IMR-90 (cell line): Measurements from ENCODE around the gene TAPT1. TPM values are rescaled to one million over a fixed set of nuclear protein-coding genes. Genes with fewer than 3 reads are reported as not detected.

Experiments used
- ATAC-seq: fragments of 200-7000 bp; cut with Tn5 transposase; 2 replicates; pipeline ENCODE4 v1.9.1; 2020; ENCODE audit warnings: low read depth, mild to moderate bottlenecking, moderate library complexity
- BruUV-seq: library from RNA; stranded (reverse); fragments of 400-500 nt; replicated peaks from 2 replicates; lab custom pipeline; 2021; lab: Mats Ljungman, UMichigan
- CTCF ChIA-PET: fragments of 300-600 bp; formaldehyde crosslinking; extraction: SDS; loops from one replicate; lab custom pipeline; 2021; ENCODE audit warnings: antibody characterized with exemption; lab: Yijun Ruan, JAX
- POLR2A ChIA-PET: fragments of 300-600 bp; sonication (Branson Sonifier 250); formaldehyde crosslinking; loops from one replicate; lab custom pipeline; 2022; ENCODE audit warnings: antibody characterized with exemption; ENCODE audit not compliant: unreplicated experiment; lab: Charles Lee
- DNase-seq: peaks from one replicate; pipeline ENCODE4 v3.0.0; 2013
- H2AFZ ChIP-seq: replicated peaks from 2 replicates; pipeline ENCODE3; 2013; ENCODE audit warnings: low read length, mild to moderate bottlenecking; ENCODE audit not compliant: poor library complexity
- H2AK5ac ChIP-seq: 2 replicates; pipeline ENCODE4 v1.6.1; 2013; ENCODE audit warnings: low read depth, low read length, inconsistent platforms
- H2AK9ac ChIP-seq: replicated peaks from 2 replicates; pipeline ENCODE3; 2013; ENCODE audit warnings: mild to moderate bottlenecking, low read depth, low read length, moderate library complexity; ENCODE audit not compliant: poor library complexity
- H2BK120ac ChIP-seq: 2 replicates; pipeline ENCODE4 v1.6.1; 2013; ENCODE audit warnings: low read depth, low read length, inconsistent platforms
- H2BK15ac ChIP-seq: 3 replicates; pipeline ENCODE4 v1.6.1; 2013; ENCODE audit warnings: low read depth, low read length, inconsistent platforms
- H2BK20ac ChIP-seq: 2 replicates; pipeline ENCODE4 v1.6.1; 2013; ENCODE audit warnings: low read depth, mild to moderate bottlenecking, inconsistent platforms, low read length, moderate library complexity
- H2BK5ac ChIP-seq: 2 replicates; pipeline ENCODE4 v1.6.1; 2013; ENCODE audit warnings: mild to moderate bottlenecking, low read depth, low read length, inconsistent platforms; ENCODE audit not compliant: poor library complexity, severe bottlenecking
- H3K14ac ChIP-seq: replicated peaks from 2 replicates; pipeline ENCODE4 v1.6.1; 2013; ENCODE audit warnings: low read depth, low read length, inconsistent platforms
- H3K18ac ChIP-seq: 2 replicates; pipeline ENCODE4 v1.6.1; 2013; ENCODE audit warnings: low read depth, low read length, control low read depth
- H3K23ac ChIP-seq: 2 replicates; pipeline ENCODE4 v1.6.1; 2013; ENCODE audit warnings: low read depth, low read length, inconsistent platforms
- H3K27ac ChIP-seq: 2 replicates; pipeline ENCODE4 v1.5.1; 2013; ENCODE audit warnings: mild to moderate bottlenecking, control low read depth, low read length; ENCODE audit not compliant: insufficient read depth
- H3K27me3 ChIP-seq: 2 replicates; pipeline ENCODE4 v1.6.1; 2013; ENCODE audit warnings: low read length; ENCODE audit not compliant: control insufficient read depth, insufficient read depth
- H3K36me3 ChIP-seq: 2 replicates; pipeline ENCODE4 v1.6.1; 2013; ENCODE audit warnings: low read length, mixed read lengths; ENCODE audit not compliant: control insufficient read depth, insufficient read depth
- H3K4ac ChIP-seq: 2 replicates; pipeline ENCODE4 v1.6.1; 2013; ENCODE audit warnings: low read depth, low read length, inconsistent platforms
- H3K4me1 ChIP-seq: 2 replicates; pipeline ENCODE4 v1.6.1; 2013; ENCODE audit warnings: low read length, mixed read lengths; ENCODE audit not compliant: control insufficient read depth, insufficient read depth
- H3K4me2 ChIP-seq: 2 replicates; pipeline ENCODE4 v1.6.1; 2013; ENCODE audit warnings: low read depth, mild to moderate bottlenecking, control low read depth, low read length, moderate library complexity
- H3K4me3 ChIP-seq: 2 replicates; pipeline ENCODE4 v1.5.1; 2013; ENCODE audit warnings: low read depth, mild to moderate bottlenecking, control low read depth, low read length, moderate library complexity; ENCODE audit not compliant: insufficient read depth
- H3K56ac ChIP-seq: 2 replicates; pipeline ENCODE4 v1.6.1; 2013; ENCODE audit warnings: low read length, inconsistent platforms; ENCODE audit not compliant: insufficient read depth; ENCODE audit errors: extremely low read depth
- H3K79me1 ChIP-seq, 2 experiments: 2 replicates each; pipeline ENCODE4 v1.6.1; 2013; ENCODE audit warnings: low read length in 2 of 2, inconsistent platforms in 1 of 2, low read depth in 1 of 2
- H3K9ac ChIP-seq: 2 replicates; pipeline ENCODE4 v1.6.1; 2013; ENCODE audit warnings: low read depth, low read length, control low read depth
- H3K9me1 ChIP-seq: 2 replicates; pipeline ENCODE4 v1.6.1; 2013; ENCODE audit warnings: low read length, inconsistent platforms; ENCODE audit not compliant: insufficient read depth
- H3K9me3 ChIP-seq: 2 replicates; pipeline ENCODE4 v1.6.1; 2013; ENCODE audit warnings: low read length; ENCODE audit not compliant: control insufficient read depth, insufficient read depth
- H4K20me1 ChIP-seq: 2 replicates; pipeline ENCODE4 v1.6.1; 2013; ENCODE audit warnings: low read length, inconsistent platforms; ENCODE audit not compliant: insufficient read depth
- H4K5ac ChIP-seq: 2 replicates; pipeline ENCODE4 v1.6.1; 2013; ENCODE audit warnings: mild to moderate bottlenecking, low read depth, low read length, control low read depth
- H4K8ac ChIP-seq, 2 experiments: 2 replicates each; pipeline ENCODE4 v1.6.1; 2013; ENCODE audit warnings: low read depth in 2 of 2, low read length in 2 of 2, control low read depth in 1 of 2, inconsistent platforms in 1 of 2
- H4K91ac ChIP-seq: 2 replicates; pipeline ENCODE4 v1.6.1; 2013; ENCODE audit warnings: low read depth, low read length, inconsistent platforms; ENCODE audit not compliant: insufficient read depth
- BHLHE40 ChIP-seq: fragments of 150-350 bp; IDR thresholded peaks from 2 replicates; pipeline ENCODE4 v1.6.1; 2016; ENCODE audit warnings: mild to moderate bottlenecking, low read depth, low read length
- CEBPB ChIP-seq: IDR thresholded peaks from 2 replicates; pipeline ENCODE4 v1.6.1; 2012; ENCODE audit warnings: low read depth, low read length, improper control_type of control experiment
- CHD1 ChIP-seq: IDR thresholded peaks from 2 replicates; pipeline ENCODE4 v1.6.1; 2012; ENCODE audit warnings: low read depth, low read length, improper control_type of control experiment
- CTCF ChIP-seq: conservative IDR thresholded peaks from 2 replicates; pipeline ENCODE4 v1.5.1; 2012; ENCODE audit warnings: mild to moderate bottlenecking, low read depth, low read length, improper control_type of control experiment
- ELK1 ChIP-seq: fragments of 150-350 bp; IDR thresholded peaks from 2 replicates; pipeline ENCODE4 v1.6.1; 2016; ENCODE audit warnings: low read depth, mild to moderate bottlenecking, low read length, moderate library complexity, borderline replicate concordance
- FOS ChIP-seq: fragments of 150-350 bp; IDR thresholded peaks from 2 replicates; pipeline ENCODE4 v1.6.1; 2016; ENCODE audit warnings: low read depth, low read length
- MAFK ChIP-seq: IDR thresholded peaks from 2 replicates; pipeline ENCODE4 v1.6.1; 2012; ENCODE audit warnings: low read depth, low read length, improper control_type of control experiment
- MAZ ChIP-seq: IDR thresholded peaks from 2 replicates; pipeline ENCODE4 v1.6.1; 2012; ENCODE audit warnings: low read depth, mild to moderate bottlenecking, low read length, improper control_type of control experiment, moderate library complexity, borderline replicate concordance
- MXI1 ChIP-seq: IDR thresholded peaks from 2 replicates; pipeline ENCODE4 v1.6.1; 2012; ENCODE audit warnings: low read depth, mild to moderate bottlenecking, low read length, moderate library complexity, borderline replicate concordance
- NFE2L2 ChIP-seq: fragments of 150-350 bp; IDR thresholded peaks from 2 replicates; pipeline ENCODE4 v1.6.1; 2016; ENCODE audit warnings: low read depth, mild to moderate bottlenecking, low read length
- POLR2A ChIP-seq: IDR thresholded peaks from 2 replicates; pipeline ENCODE4 v1.6.1; 2012; ENCODE audit warnings: mild to moderate bottlenecking, low read depth, low read length
- RAD21 ChIP-seq: IDR thresholded peaks from 2 replicates; pipeline ENCODE4 v1.6.1; 2012; ENCODE audit warnings: low read length, improper control_type of control experiment
- RCOR1 ChIP-seq: IDR thresholded peaks from 2 replicates; pipeline ENCODE4 v1.6.1; 2012; ENCODE audit warnings: mild to moderate bottlenecking, low read length, improper control_type of control experiment; ENCODE audit not compliant: insufficient replicate concordance
- RFX5 ChIP-seq: IDR thresholded peaks from 2 replicates; pipeline ENCODE4 v1.8.0; 2012; ENCODE audit warnings: low read depth, mild to moderate bottlenecking, low read length, moderate library complexity
- SMC3 ChIP-seq: fragments of 150-350 bp; IDR thresholded peaks from 2 replicates; pipeline ENCODE4 v1.6.1; 2016; ENCODE audit warnings: low read depth, mild to moderate bottlenecking, antibody characterized with exemption, low read length, moderate library complexity
- USF2 ChIP-seq: fragments of 150-350 bp; IDR thresholded peaks from 2 replicates; pipeline ENCODE4 v1.6.1; 2017; ENCODE audit warnings: mild to moderate bottlenecking, antibody characterized with exemption, low read length, low read depth
- WGBS, 2 experiments: methylation state at CpG; one replicate each; pipeline versions ENCODE4 v1.1.5 to v1.1.7; 2013; ENCODE audit warnings: missing lambda C conversion rate in 2 of 2; ENCODE audit not compliant: insufficient read length in 1 of 2; ENCODE audit errors: extremely low coverage in 2 of 2; 5-methylcytosine and 5-hydroxymethylcytosine counted together
- dilution Hi-C: fragments of 300-500 bp; cut with HindIII; formaldehyde crosslinking; loops from one replicate; pipeline ENCODE4 v1.14.3; 2018; ENCODE audit warnings: low sequenced_read_pairs; ENCODE audit not compliant: unreplicated experiment
- in situ Hi-C: fragments of 300-500 bp; cut with MboI; formaldehyde crosslinking; loops from 3 replicates; pipeline ENCODE4 v1.14.3; 2019; ENCODE audit warnings: low sequenced_read_pairs, inconsistent platforms, mixed read lengths
- intact Hi-C: fragments of 100-400 bp; cut with micrococcal nuclease; formaldehyde crosslinking; loops from 2 replicates; pipeline ENCODE4 v1.10.0; 2022
- polyA plus RNA-seq, 3 experiments: library from polyadenylated mRNA; depleted of rRNA; stranded (reverse); fragments of >200 nt; gene quantifications; 2 replicates each; pipeline ENCODE4 v1.2.3, GENCODE V29; 2012; ENCODE audit warnings: low replicate concordance in 1 of 3
- total RNA-seq: library from RNA; depleted of rRNA; stranded (reverse); fragments of >200 nt; gene quantifications from 2 replicates; pipeline ENCODE4 v1.2.3, GENCODE V29; 2012

TAPT1 gene
- total and polyA plus RNA-seq, 2 of the 4 experiments (the other 2 are of a cell fraction) = 5.6 to 12.2 TPM

- in situ Hi-C loops = no loop called here
- CTCF ChIA-PET = no interaction called here
- dilution Hi-C loops = no loop called here
Measured at GRCh38 chr4:16171831-16172230, 54.4 kb downstream of the TAPT1 start.

More at GRCh38 chr4:16171831-16172230, 54.4 kb downstream of the TAPT1 start:
- Histone ChIP-seq H3K9me1 (no peaks in the 10 kb centered on the region), H3K56ac (no peak overlapping the region), H2BK15ac (no peak overlapping the region), H3K4me2 (no peak overlapping the region), H2AFZ (no peak overlapping the region), H3K36me3 (peaks cover 6% of the 10 kb centered on the region), H2BK120ac (no peak overlapping the region), H3K4me3 (no peak overlapping the region), H3K14ac (no peak overlapping the region), H3K4ac (no peak overlapping the region), H3K18ac (no peak overlapping the region), H2AK9ac (no peak overlapping the region), H3K27me3 (no peaks in the 10 kb centered on the region), H3K9me3 (no peaks in the 10 kb centered on the region), H2AK5ac (no peak overlapping the region), H3K23ac (no peak overlapping the region), H2BK20ac (no peak overlapping the region), H4K91ac (no peak overlapping the region), H3K79me1 (no peaks in the 10 kb centered on the region), H4K5ac (no peak overlapping the region), H3K4me1 (no peaks in the 10 kb centered on the region), H3K27ac (no peak overlapping the region), H4K20me1 (no peaks in the 10 kb centered on the region), H4K8ac (no peak overlapping the region), H2BK5ac (no peak overlapping the region), H3K9ac (no peak overlapping the region)
- POLR2A ChIA-PET = no interaction called here
- BruUV-seq = no TSS peak
- DNase-seq (no peak), ATAC-seq (no peak)
- WGBS, 2 experiments = 80% methylated on average over 1 of the region's 7 CpGs; no CpG with 5 or more reads in 1 of the 2 experiments
- TF ChIP-seq BHLHE40 (no peak), ELK1 (no peak), POLR2A (no peak), FOS (no peak), CEBPB (no peak), RFX5 (no peak), RCOR1 (no peak), MAFK (no peak), MXI1 (no peak), USF2 (no peak), CHD1 (no peak), CTCF (no peak), SMC3 (no peak), NFE2L2 (no peak), MAZ (no peak), RAD21 (no peak)
- intact Hi-C loops = no loop called here
